ENCODE data around the gene FAM131C. TPM values are rescaled to one million over a fixed set of nuclear protein-coding genes. Genes with fewer than 3 reads are reported as not detected.
A peak's percentile ranks its signal among the peaks of the same experiment; 100 is the strongest.
"Not testable (repeated sequence)": the region's sequence is repeated elsewhere in the genome, so short reads cannot be mapped to it uniquely, and the experiment has no call there.

The FAM131C gene
- total and polyA plus RNA-seq, 5 donors, result 2.6 to 11.5 (median 4.5) TPM

DNA sequence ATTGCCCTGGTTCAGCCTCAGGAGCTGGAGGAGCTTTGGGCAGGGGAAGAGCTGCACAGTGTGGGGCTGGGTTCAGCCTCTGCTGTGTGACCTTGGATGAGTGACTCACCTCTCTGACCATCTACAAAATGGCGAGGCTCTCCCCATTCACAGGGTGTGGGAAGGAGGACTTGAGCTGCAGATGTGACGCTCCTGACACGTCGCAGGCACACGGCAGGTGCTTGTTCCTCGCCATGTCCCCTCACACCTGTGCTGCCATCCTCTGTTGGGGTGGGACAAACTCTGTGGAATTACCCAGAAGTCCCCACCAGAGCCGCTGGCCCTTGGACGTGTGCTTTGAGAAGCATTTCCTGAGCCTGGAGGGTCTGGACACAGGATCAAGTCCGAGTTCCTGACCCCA is 52.6 kb downstream of the FAM131C start:
- ATAC-seq; H3K27me3 ChIP-seq (ENCODE audit: control insufficient read depth, insufficient read depth); H3K9me3 ChIP-seq (ENCODE audit: control insufficient read depth, low read length); H3K4me1 ChIP-seq (ENCODE audit: control insufficient read depth, insufficient read depth, low read length); intact Hi-C loops (cut with DNase I); H3K27ac ChIP-seq (ENCODE audit: low read length); H3K4me3 ChIP-seq (ENCODE audit: low read length): not testable (repeated sequence)
- WGBS, result 84% methylated on average over 9 of the region's 9 CpGs
- DNase-seq, result peak in 1 of 3 donors; percentile 15

DNA sequence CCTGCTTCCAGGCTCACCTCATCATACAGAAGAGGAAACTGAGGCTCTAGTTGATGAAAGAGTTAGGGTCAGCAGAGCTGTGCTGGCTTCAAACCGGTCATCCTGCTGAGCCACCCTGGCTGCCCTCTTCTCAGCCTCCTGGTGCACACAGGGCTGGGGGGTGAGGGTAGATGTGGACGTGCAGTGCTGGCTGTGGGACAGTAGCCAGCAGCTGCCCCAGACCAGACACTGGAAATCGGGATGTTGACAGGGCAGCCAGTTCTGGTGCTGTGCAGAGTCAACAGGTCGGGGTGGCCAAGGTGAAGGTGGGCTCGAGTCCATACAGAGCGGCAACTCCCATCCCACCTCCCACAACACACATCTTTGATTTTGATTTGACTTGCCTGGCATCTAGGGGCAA is 53.1 kb downstream of the FAM131C start:
- no peaks in the 10 kb centered on the region for H3K4me1 ChIP-seq (ENCODE audit: control insufficient read depth, insufficient read depth, low read length)
- peak overlapping the region; percentile 90 for H3K27ac ChIP-seq (ENCODE audit: low read length)
- 65% methylated on average over 6 of the region's 6 CpGs for WGBS
- H3K4me3 ChIP-seq (ENCODE audit: low read length), result no peak overlapping the region
- no peaks in the 10 kb centered on the region for H3K27me3 ChIP-seq (ENCODE audit: control insufficient read depth, insufficient read depth)
- DNase-seq, result peak in 1 of 3 donors; percentile 68
- no peaks in the 10 kb centered on the region for H3K9me3 ChIP-seq (ENCODE audit: control insufficient read depth, low read length)
- intact Hi-C loops (cut with DNase I), result no loop called here
- ATAC-seq, result no peak

DNA sequence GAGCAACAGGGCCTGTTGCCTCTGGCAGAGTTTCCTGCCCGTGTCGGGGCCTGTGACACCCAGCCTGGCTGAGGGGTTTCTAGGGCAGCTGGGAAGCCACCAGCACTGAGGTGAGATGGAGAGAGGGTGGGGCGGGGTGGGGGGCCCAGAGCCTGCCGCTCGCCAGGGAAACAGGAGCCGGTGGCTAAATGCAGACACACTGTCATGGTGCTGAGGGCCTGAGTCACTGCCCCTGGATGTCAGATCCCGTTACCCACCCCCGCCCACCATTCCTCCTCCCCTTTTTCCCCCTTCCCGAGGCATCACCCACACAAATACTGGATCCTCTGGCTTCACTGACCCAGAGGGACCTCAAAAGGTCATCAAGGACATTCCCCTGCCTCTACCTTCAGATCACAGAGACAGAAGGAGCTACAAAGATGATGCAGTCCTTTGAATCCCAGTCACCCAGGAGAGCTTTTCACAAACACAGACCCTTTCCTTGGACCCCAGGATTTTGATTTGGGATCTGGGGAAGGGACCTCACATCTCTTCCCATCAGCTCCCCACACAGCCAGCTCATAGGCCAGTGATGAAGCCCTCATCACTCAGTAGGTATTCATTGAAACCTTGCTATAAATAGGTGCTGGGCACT is 53.7 kb downstream of the FAM131C start:
- Histone ChIP-seq H3K4me3 (ENCODE audit: low read length) (no peak overlapping the region), H3K27ac (ENCODE audit: low read length) (peak overlapping the region; percentile 99), H3K9me3 (ENCODE audit: control insufficient read depth, low read length) (no peaks in the 10 kb centered on the region), H3K4me1 (ENCODE audit: control insufficient read depth, insufficient read depth, low read length) (no peaks in the 10 kb centered on the region), H3K27me3 (ENCODE audit: control insufficient read depth, insufficient read depth) (no peaks in the 10 kb centered on the region)
- peak; percentile 76 to 89 (median 83) for DNase-seq
- intact Hi-C loops (cut with DNase I), result no loop called here
- ATAC-seq, result peak in 1 of 2 donors; percentile 22
- 62% methylated on average over 9 of the region's 9 CpGs for WGBS

- ATAC-seq, result peak; percentile 26 to 37
- DNase-seq, result peak in 1 of 3 donors; percentile 56
- Histone ChIP-seq H3K4me1 (ENCODE audit: control insufficient read depth, insufficient read depth, low read length) (no peaks in the 10 kb centered on the region), H3K4me3 (ENCODE audit: low read length) (peak overlapping the region; percentile 11), H3K27me3 (ENCODE audit: control insufficient read depth, insufficient read depth) (no peaks in the 10 kb centered on the region), H3K27ac (ENCODE audit: low read length) (peak overlapping the region; percentile 99), H3K9me3 (ENCODE audit: control insufficient read depth, low read length) (no peaks in the 10 kb centered on the region)
- WGBS, result 57% methylated on average over 23 of the region's 23 CpGs
- intact Hi-C loops (cut with DNase I), result no loop called here
Observed at GRCh38 chr1:16018749-16019643, 54.5 kb downstream of the FAM131C start.

GRCh38 chr1:16018308-16018707 is 55.1 kb downstream of the FAM131C start:
- Histone ChIP-seq H3K4me3 (ENCODE audit: low read length) (no peak overlapping the region), H3K4me1 (ENCODE audit: control insufficient read depth, insufficient read depth, low read length) (no peaks in the 10 kb centered on the region), H3K27me3 (ENCODE audit: control insufficient read depth, insufficient read depth) (no peaks in the 10 kb centered on the region), H3K27ac (ENCODE audit: low read length) (peak overlapping the region; percentile 99), H3K9me3 (ENCODE audit: control insufficient read depth, low read length) (no peaks in the 10 kb centered on the region)
- DNase-seq (no peak), ATAC-seq (peak; percentile 0)
- intact Hi-C loops (cut with DNase I), result no loop called here
- 36% methylated on average over 4 of the region's 4 CpGs for WGBS

DNA sequence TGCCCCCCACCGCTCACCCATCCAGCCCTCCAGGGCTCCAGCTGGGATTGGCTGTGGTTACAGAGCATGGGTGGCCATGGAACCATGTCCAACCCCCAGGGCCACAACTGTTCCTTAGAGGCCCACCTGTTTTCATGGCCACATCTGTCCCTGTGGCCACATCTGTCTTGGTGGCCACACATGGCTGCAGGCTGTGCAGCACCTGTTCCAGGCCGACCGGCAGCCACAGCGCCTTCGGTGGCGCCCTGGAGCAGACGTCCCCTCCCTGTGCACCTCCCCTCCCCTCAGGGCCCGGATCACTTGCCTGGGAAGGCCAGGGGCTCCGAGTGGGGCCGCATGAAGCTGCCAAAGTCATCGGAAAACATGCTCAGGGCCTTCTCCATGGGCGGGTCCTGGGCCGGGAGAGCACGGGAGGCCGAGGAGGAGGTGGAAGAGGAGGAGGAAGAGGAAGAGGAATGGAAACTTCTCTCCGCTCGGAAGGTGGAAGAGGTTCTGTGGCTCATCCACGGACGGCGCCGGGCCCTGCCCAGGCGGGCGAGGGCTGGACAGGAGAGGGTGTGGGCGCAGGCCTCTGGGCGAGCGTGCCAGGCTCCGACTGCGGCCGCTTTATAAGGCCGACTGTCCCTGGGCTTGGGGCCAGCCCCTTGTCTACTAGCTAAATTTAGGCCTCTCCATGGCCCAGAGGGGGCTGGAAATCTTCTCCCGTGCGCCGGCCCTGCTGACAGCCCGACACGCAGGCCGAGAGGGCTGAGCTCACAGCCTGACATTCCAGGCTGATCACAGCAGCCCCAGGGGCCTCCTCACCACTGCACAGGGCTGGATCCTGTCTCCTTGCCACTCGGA is 55.8 kb downstream of the FAM131C start, which contains the start of gene HSPB7:
Gene HSPB7 (minus strand): TSS at position 583 of the 843 bp plus-strand sequence. CDS start 80 bp downstream, at position 503.
- Histone ChIP-seq H3K9me3 (ENCODE audit: control insufficient read depth, low read length) (no peaks in the 10 kb centered on the region), H3K4me3 (ENCODE audit: low read length) (peak within 1 kb of the TSS; percentile 46), H3K27me3 (ENCODE audit: control insufficient read depth, insufficient read depth) (no peaks in the 10 kb centered on the region), H3K4me1 (ENCODE audit: control insufficient read depth, insufficient read depth, low read length) (peaks cover under 1% of the 10 kb centered on the region), H3K27ac (ENCODE audit: low read length) (peak within 1 kb of the TSS; percentile 99)
- intact Hi-C loops (cut with DNase I), result no loop called here
- peak; percentile 65 to 67 for ATAC-seq
- WGBS, result 16% methylated on average over 37 of the region's 37 CpGs
- peak; percentile 91 to 94 (median 94) for DNase-seq

- H3K4me1 ChIP-seq (ENCODE audit: control insufficient read depth, insufficient read depth, low read length), result peaks cover 2% of the 10 kb centered on the region
- WGBS, result 66% methylated on average over 10 of the region's 10 CpGs
- H3K4me3 ChIP-seq (ENCODE audit: low read length), result peak overlapping the region; percentile 46
- no peaks in the 10 kb centered on the region for H3K9me3 ChIP-seq (ENCODE audit: control insufficient read depth, low read length)
- H3K27ac ChIP-seq (ENCODE audit: low read length), result peak overlapping the region; percentile 99
- DNase-seq (peak in 1 of 3 donors; percentile 35), ATAC-seq (no peak)
- intact Hi-C loops (cut with DNase I), result no loop called here
- no peaks in the 10 kb centered on the region for H3K27me3 ChIP-seq (ENCODE audit: control insufficient read depth, insufficient read depth)
Observed at GRCh38 chr1:16017076-16017460, 56.4 kb downstream of the FAM131C start.

DNA sequence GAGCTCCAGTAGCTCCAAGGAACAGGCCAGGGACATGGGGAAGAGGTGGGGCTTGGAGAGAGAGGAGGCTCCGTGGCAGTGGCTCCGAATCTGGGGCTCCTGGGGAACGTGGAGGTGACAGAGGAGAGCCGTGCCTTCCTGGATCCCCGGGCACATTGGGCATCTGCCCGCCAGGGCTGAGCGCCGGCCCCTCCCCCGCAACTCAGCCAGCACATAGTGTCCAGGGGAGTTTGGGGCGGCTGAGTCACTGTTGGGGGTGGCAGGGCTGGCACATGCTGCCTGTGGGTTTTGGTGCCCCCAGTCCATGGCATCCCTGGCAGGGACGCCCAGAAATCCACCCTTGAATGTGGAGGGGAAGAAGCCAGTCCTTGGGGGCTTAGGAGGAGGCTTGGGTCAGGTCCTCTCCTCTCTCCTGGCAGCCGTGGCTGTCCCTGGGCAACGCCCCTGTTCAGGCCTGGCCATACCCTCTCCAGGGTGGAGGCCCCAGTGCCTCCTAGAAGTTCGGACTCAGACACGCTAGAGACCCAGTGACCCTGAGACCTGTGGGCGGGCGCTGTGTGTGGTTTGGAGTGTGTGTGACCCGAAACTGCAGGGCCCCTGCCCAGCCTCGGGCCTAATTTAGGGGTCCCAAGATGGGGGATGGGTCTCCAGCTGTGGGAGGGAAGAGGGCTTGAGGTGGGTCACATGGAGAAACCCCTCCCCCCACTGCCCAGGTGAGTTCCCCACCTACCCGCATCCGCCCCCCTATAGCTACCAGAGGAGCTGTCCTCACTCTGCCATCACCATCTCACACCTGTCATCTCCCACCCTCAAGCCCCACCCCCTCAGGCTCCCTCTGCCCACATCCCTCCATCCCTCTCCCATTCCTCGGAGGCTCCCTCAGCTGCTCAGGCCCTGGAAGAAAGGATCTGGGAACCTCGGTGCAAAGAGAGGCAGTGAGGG is 57.2 kb downstream of the FAM131C start:
- DNase-seq, result peak; percentile 60 to 83 (median 83)
- Histone ChIP-seq H3K27me3 (ENCODE audit: control insufficient read depth, insufficient read depth) (no peaks in the 10 kb centered on the region), H3K4me1 (ENCODE audit: control insufficient read depth, insufficient read depth, low read length) (peaks cover 2% of the 10 kb centered on the region), H3K9me3 (ENCODE audit: control insufficient read depth, low read length) (no peaks in the 10 kb centered on the region), H3K27ac (ENCODE audit: low read length) (peak overlapping the region; percentile 99), H3K4me3 (ENCODE audit: low read length) (peak overlapping the region; percentile 46)
- peak in 1 of 2 donors; percentile 6 for ATAC-seq
- WGBS, result 68% methylated on average over 23 of the region's 23 CpGs
- intact Hi-C loops (cut with DNase I), result no loop called here

- intact Hi-C loops (cut with DNase I), result no loop called here
- DNase-seq (peak in 1 of 3 donors; percentile 64), ATAC-seq (no peak)
- Histone ChIP-seq H3K4me1 (ENCODE audit: control insufficient read depth, insufficient read depth, low read length) (peaks cover 2% of the 10 kb centered on the region), H3K4me3 (ENCODE audit: low read length) (peak overlapping the region; percentile 8), H3K27me3 (ENCODE audit: control insufficient read depth, insufficient read depth) (no peaks in the 10 kb centered on the region), H3K27ac (ENCODE audit: low read length) (peak overlapping the region; percentile 99), H3K9me3 (ENCODE audit: control insufficient read depth, low read length) (no peaks in the 10 kb centered on the region)
- 79% methylated on average over 25 of the region's 25 CpGs for WGBS
Observed at GRCh38 chr1:16015491-16015890, 58.0 kb downstream of the FAM131C start.
